Keratinocyte (primary cell): ENCODE data around the gene PHF3.

ENCODE experiments used
- CTCF ChIP-seq, 3 experiments: IDR thresholded peaks in 1 of 3; conservative IDR thresholded peaks in 1 of 3; optimal IDR thresholded peaks in 1 of 3; 2 replicates in 2 of 3; 3 replicates in 1 of 3; pipeline versions ENCODE3 to v1.5.1; 2011; ENCODE audit warnings: low read length in 3 of 3, mild to moderate bottlenecking in 3 of 3, moderate library complexity in 2 of 3, control low read depth in 1 of 3, inconsistent platforms in 1 of 3; ENCODE audit not compliant: insufficient read depth in 2 of 3; ENCODE audit errors: extremely low read depth in 1 of 3
- EZH2 ChIP-seq: IDR thresholded peaks from one replicate; pipeline ENCODE4 v1.6.1; 2012; ENCODE audit warnings: inconsistent platforms, mild to moderate bottlenecking, low read length, moderate library complexity

DNA sequence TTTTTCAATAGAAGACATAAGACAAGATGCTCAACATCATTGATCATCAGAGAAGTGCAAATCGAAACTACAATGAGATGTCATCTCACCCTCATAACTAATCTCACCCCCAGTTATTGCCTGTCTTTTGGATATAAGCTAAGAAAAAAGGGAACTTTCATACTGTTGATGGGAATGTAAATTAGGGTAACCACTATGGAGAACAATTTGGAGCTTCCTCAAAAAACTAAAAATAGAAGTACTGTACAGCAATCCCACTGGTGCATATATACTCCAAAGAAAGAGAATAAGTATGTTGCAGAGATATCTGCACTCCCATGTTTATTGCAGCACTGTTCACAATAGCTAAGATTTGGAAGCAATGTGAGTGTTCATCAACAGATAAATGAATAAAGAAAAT is 26.4 kb upstream of the PHF3 start:
- no peak for TF ChIP-seq CTCF (optimal IDR thresholded peaks at IDR 0.05 in 1 of 3, IDR thresholded peaks at IDR 0.05 in 1 of 3, conservative IDR thresholded peaks at IDR 0.05 in 1 of 3; ENCODE audit: extremely low read depth in 1 of 3, insufficient read depth in 2 of 3, low read length in 3 of 3)
- no peak for TF ChIP-seq EZH2
